ENCODE measurements around the gene DDX1. TPM values are rescaled to one million over a fixed set of nuclear protein-coding genes. Genes with fewer than 3 reads are reported as not detected.

DDX1 gene
- total RNA-seq, 1 donor from 2014 or later = 103 TPM

GRCh38 chr2:15616850-15617777, 25.4 kb downstream of the DDX1 start:
- H3K27me3 Mint-ChIP-seq (ENCODE audit: insufficient read depth, low read depth) = no peaks in the 10 kb centered on the region
- no peaks in the 10 kb centered on the region for H3K9me3 Mint-ChIP-seq
- no peak overlapping the region for H3K27ac Mint-ChIP-seq
- Histone ChIP-seq H3K79me2 (ENCODE audit: low read depth) (no peaks in the 10 kb centered on the region), H3K4me2 (no peak overlapping the region), H3K9ac (no peak overlapping the region), H3K4me3 (no peak overlapping the region), H2AFZ (replicated peaks) (no peak overlapping the region), H3K36me3 (peaks cover 28% of the 10 kb centered on the region), H3F3A (ENCODE audit: low read depth) (no peaks in the 10 kb centered on the region), H3K27ac (no peak overlapping the region), H3K9me3 (ENCODE audit: low read depth) (no peaks in the 10 kb centered on the region), H3K27me3 (no peaks in the 10 kb centered on the region), H4K20me1 (ENCODE audit: low read depth) (no peaks in the 10 kb centered on the region), H3K4me1 (no peaks in the 10 kb centered on the region)
- H3K4me3 Mint-ChIP-seq = no peak overlapping the region
- H3K36me3 Mint-ChIP-seq = peaks cover 18% of the 10 kb centered on the region
- no peaks in the 10 kb centered on the region for H3K4me1 Mint-ChIP-seq
- TF ChIP-seq EZH2phosphoT487 (IDR thresholded peaks at IDR 0.05) = no peak
- TF ChIP-seq EZH2 (IDR thresholded peaks at IDR 0.05) = no peak
- TF ChIP-seq, protein P1, sequence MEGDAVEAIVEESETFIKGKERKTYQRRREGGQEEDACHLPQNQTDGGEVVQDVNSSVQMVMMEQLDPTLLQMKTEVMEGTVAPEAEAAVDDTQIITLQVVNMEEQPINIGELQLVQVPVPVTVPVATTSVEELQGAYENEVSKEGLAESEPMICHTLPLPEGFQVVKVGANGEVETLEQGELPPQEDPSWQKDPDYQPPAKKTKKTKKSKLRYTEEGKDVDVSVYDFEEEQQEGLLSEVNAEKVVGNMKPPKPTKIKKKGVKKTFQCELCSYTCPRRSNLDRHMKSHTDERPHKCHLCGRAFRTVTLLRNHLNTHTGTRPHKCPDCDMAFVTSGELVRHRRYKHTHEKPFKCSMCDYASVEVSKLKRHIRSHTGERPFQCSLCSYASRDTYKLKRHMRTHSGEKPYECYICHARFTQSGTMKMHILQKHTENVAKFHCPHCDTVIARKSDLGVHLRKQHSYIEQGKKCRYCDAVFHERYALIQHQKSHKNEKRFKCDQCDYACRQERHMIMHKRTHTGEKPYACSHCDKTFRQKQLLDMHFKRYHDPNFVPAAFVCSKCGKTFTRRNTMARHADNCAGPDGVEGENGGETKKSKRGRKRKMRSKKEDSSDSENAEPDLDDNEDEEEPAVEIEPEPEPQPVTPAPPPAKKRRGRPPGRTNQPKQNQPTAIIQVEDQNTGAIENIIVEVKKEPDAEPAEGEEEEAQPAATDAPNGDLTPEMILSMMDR (IDR thresholded peaks at IDR 0.05) = no peak
- no peak for DNase-seq (ENCODE audit: low spot score)

DNA sequence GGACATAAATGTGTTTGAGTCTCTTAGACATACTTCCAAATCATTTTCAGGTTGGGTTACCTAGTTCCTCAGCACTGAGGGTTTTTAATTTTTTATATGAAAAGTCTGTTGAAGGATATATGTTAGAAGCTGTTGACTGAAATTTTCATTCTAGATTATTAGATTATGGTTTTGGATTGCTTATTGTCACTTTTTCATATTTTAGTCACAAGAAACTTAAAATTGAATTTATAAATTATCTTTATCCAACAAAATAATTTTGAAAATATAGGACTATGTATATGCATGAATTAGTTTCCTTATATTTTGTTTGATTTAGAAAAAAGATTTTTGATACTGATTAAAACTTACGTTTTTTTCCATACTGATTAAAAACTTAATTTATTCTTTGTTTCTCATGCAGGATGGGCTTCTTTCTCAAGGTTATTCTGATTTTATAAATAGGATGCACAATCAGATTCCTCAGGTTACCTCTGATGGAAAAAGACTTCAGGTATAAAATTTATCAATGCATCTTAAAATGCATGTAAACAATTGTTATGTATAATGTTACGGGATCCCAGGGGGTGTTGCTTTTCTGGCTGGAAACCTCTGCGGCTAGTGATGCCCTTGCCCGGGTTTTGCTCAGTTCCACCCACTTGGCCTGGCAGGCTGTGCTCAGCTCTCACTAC, 26.2 kb downstream of the DDX1 start:
- Histone ChIP-seq H3K9ac (no peak overlapping the region), H2AFZ (replicated peaks) (no peak overlapping the region), H3K4me1 (no peaks in the 10 kb centered on the region), H3F3A (ENCODE audit: low read depth) (no peaks in the 10 kb centered on the region), H3K4me2 (no peak overlapping the region), H3K27me3 (no peaks in the 10 kb centered on the region), H3K4me3 (no peak overlapping the region), H3K79me2 (ENCODE audit: low read depth) (no peaks in the 10 kb centered on the region), H4K20me1 (ENCODE audit: low read depth) (no peaks in the 10 kb centered on the region), H3K9me3 (ENCODE audit: low read depth) (no peaks in the 10 kb centered on the region), H3K27ac (no peak overlapping the region), H3K36me3 (peaks cover 36% of the 10 kb centered on the region)
- no peaks in the 10 kb centered on the region for H3K27me3 Mint-ChIP-seq (ENCODE audit: insufficient read depth, low read depth)
- H3K36me3 Mint-ChIP-seq = peaks cover 23% of the 10 kb centered on the region
- DNase-seq (ENCODE audit: low spot score) = no peak
- H3K4me3 Mint-ChIP-seq = no peak overlapping the region
- no peaks in the 10 kb centered on the region for H3K9me3 Mint-ChIP-seq
- no peak overlapping the region for H3K27ac Mint-ChIP-seq
- no peaks in the 10 kb centered on the region for H3K4me1 Mint-ChIP-seq
- TF ChIP-seq, protein P1 (IDR thresholded peaks at IDR 0.05) = no peak
- TF ChIP-seq EZH2phosphoT487 (IDR thresholded peaks at IDR 0.05) (no peak), EZH2 (IDR thresholded peaks at IDR 0.05) (no peak)

GRCh38 chr2:15618449-15618855, 26.8 kb downstream of the DDX1 start:
- no peak overlapping the region for H3K9ac ChIP-seq
- H3K4me1 Mint-ChIP-seq = no peaks in the 10 kb centered on the region
- TF ChIP-seq EZH2phosphoT487 (IDR thresholded peaks at IDR 0.05) (no peak), EZH2 (IDR thresholded peaks at IDR 0.05) (no peak)
- TF ChIP-seq, protein P1 (IDR thresholded peaks at IDR 0.05) = no peak

More at GRCh38 chr2:15618449-15618855, 26.8 kb downstream of the DDX1 start:
- no peaks in the 10 kb centered on the region for H4K20me1 ChIP-seq (ENCODE audit: low read depth)
- no peak overlapping the region for H3K4me3 Mint-ChIP-seq
- H2AFZ ChIP-seq (replicated peaks) = no peak overlapping the region
- H3K9me3 ChIP-seq (ENCODE audit: low read depth) = no peaks in the 10 kb centered on the region
- H3F3A ChIP-seq (ENCODE audit: low read depth) = no peaks in the 10 kb centered on the region
- no peak for DNase-seq (ENCODE audit: low spot score)
- H3K27me3 ChIP-seq = no peaks in the 10 kb centered on the region
- H3K36me3 Mint-ChIP-seq = peaks cover 22% of the 10 kb centered on the region
- no peak overlapping the region for H3K27ac Mint-ChIP-seq
- no peak overlapping the region for H3K4me3 ChIP-seq
- H3K9me3 Mint-ChIP-seq = no peaks in the 10 kb centered on the region
- no peaks in the 10 kb centered on the region for H3K4me1 ChIP-seq
- H3K79me2 ChIP-seq (ENCODE audit: low read depth) = no peaks in the 10 kb centered on the region
- H3K36me3 ChIP-seq = peaks cover 37% of the 10 kb centered on the region
- H3K4me2 ChIP-seq = no peak overlapping the region
- no peak overlapping the region for H3K27ac ChIP-seq
- no peaks in the 10 kb centered on the region for H3K27me3 Mint-ChIP-seq (ENCODE audit: insufficient read depth, low read depth)

Data from neural progenitor cell (in vitro differentiated cells).